Activated B cell treated with CpG ODN at 0.5 μM for 24 hours (primary cell): Measurements from ENCODE around the gene POFUT2. TPM values are rescaled to one million over a fixed set of nuclear protein-coding genes. Genes with fewer than 3 reads are reported as not detected.
A peak's percentile ranks its signal among the peaks of the same experiment; 100 is the strongest.

Experiments
- ATAC-seq: fragments of 200-7000 bp; cut with Tn5 transposase; one replicate; pipeline ENCODE4 v1.10.0; 2021; ENCODE audit warnings: low read depth, mild to moderate bottlenecking, moderate library complexity
- CTCF ChIA-PET: fragments of 350-600 bp; sonication (Branson Sonifier 250); formaldehyde crosslinking; loops from one replicate; lab custom pipeline; 2021; ENCODE audit warnings: antibody characterized with exemption; lab: Charles Lee
- POLR2A ChIA-PET: fragments of 350-600 bp; sonication (Branson Sonifier 250); formaldehyde crosslinking; loops from one replicate; lab custom pipeline; 2021; ENCODE audit warnings: antibody characterized with exemption; lab: Charles Lee
- DNase-seq: peaks from one replicate; pipeline ENCODE4 v3.0.0; 2022
- H3K27ac Mint-ChIP-seq: one replicate; pipeline ENCODE4 v1.8.0; 2020; ENCODE audit warnings: mixed read lengths
- H3K27me3 Mint-ChIP-seq: one replicate; pipeline ENCODE4 v1.8.0; 2021; ENCODE audit warnings: mixed read lengths
- H3K36me3 Mint-ChIP-seq: one replicate; pipeline ENCODE4 v1.8.0; 2021; ENCODE audit warnings: low read depth, mixed read lengths
- H3K4me1 Mint-ChIP-seq: one replicate; pipeline ENCODE4 v1.8.0; 2021; ENCODE audit warnings: mixed read lengths
- H3K4me3 Mint-ChIP-seq: one replicate; pipeline ENCODE4 v1.8.0; 2020; ENCODE audit warnings: mild to moderate bottlenecking, mixed read lengths
- H3K9me3 Mint-ChIP-seq: one replicate; pipeline ENCODE4 v1.8.0; 2020; ENCODE audit warnings: mixed read lengths
- intact Hi-C: fragments of 100-400 bp; cut with micrococcal nuclease; formaldehyde crosslinking; loops from one replicate; pipeline ENCODE4 v1.15.1; 2024
- total RNA-seq: library from RNA; stranded (reverse); gene quantifications from 2 replicates; pipeline ENCODE4 v1.2.3, GENCODE V29; 2022
- TF ChIP-seq, protein P1 (sequence below): fragments of 200-600 bp; IDR thresholded peaks from one replicate; pipeline ENCODE4 v1.8.0; 2022; ENCODE audit warnings: antibody characterized with exemption, mild to moderate bottlenecking

The POFUT2 gene
- total RNA-seq, 1 donor from 2014 or later: 21.4 TPM

DNA sequence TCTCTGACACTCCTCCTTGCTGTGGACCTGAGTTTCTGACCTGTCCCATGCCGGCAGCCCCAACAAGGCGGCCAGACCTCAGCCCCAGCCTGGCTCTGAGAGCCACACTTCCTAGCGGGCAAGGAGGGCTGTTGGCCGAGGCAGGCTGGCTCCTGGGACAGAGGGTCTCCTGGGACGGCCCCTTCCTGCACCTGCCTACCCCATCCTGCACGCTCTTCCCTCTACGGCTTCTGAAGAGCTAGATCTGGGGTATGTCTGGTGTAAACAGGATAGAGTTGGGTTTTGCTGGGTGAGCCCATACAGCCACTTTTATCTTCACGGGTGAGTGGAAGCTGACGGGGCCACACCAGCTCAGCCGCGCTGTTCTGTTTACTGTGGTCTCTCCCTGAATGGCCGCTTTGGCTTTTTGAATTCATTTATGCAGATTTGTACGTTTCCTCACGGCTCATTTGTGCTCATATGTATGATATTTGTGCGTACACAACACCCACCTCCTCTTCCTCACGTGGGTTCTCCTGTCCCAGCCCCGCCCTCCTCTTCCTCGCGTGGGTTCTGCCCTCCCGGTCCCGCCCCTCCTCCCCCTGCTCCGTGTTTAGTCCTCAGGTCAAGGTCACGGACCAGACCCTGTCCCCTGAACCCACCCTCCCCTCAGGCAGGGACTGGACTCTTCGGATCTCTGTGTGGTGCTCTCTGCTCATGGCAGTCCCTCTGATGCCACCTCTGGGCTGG is 34.7 kb upstream of the POFUT2 start:
- intact Hi-C loops: no loop called here
- CTCF ChIA-PET: no interaction called here
- POLR2A ChIA-PET: interaction anchor here (0.6 kb wide), 1 partner anchor 398 kb away, joined by 4 read pairs; no protein-coding TSS in a partner anchor
- H3K9me3 Mint-ChIP-seq: no peaks in the 10 kb centered on the region
- H3K4me3 Mint-ChIP-seq: peak overlapping the region; percentile 29
- no peak for ATAC-seq
- no peak for DNase-seq
- H3K27ac Mint-ChIP-seq: no peak overlapping the region
- peaks cover 11% of the 10 kb centered on the region for H3K4me1 Mint-ChIP-seq
- H3K36me3 Mint-ChIP-seq: no peaks in the 10 kb centered on the region
- TF ChIP-seq, protein P1, sequence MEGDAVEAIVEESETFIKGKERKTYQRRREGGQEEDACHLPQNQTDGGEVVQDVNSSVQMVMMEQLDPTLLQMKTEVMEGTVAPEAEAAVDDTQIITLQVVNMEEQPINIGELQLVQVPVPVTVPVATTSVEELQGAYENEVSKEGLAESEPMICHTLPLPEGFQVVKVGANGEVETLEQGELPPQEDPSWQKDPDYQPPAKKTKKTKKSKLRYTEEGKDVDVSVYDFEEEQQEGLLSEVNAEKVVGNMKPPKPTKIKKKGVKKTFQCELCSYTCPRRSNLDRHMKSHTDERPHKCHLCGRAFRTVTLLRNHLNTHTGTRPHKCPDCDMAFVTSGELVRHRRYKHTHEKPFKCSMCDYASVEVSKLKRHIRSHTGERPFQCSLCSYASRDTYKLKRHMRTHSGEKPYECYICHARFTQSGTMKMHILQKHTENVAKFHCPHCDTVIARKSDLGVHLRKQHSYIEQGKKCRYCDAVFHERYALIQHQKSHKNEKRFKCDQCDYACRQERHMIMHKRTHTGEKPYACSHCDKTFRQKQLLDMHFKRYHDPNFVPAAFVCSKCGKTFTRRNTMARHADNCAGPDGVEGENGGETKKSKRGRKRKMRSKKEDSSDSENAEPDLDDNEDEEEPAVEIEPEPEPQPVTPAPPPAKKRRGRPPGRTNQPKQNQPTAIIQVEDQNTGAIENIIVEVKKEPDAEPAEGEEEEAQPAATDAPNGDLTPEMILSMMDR: no peak
- H3K27me3 Mint-ChIP-seq: peaks cover 22% of the 10 kb centered on the region

DNA sequence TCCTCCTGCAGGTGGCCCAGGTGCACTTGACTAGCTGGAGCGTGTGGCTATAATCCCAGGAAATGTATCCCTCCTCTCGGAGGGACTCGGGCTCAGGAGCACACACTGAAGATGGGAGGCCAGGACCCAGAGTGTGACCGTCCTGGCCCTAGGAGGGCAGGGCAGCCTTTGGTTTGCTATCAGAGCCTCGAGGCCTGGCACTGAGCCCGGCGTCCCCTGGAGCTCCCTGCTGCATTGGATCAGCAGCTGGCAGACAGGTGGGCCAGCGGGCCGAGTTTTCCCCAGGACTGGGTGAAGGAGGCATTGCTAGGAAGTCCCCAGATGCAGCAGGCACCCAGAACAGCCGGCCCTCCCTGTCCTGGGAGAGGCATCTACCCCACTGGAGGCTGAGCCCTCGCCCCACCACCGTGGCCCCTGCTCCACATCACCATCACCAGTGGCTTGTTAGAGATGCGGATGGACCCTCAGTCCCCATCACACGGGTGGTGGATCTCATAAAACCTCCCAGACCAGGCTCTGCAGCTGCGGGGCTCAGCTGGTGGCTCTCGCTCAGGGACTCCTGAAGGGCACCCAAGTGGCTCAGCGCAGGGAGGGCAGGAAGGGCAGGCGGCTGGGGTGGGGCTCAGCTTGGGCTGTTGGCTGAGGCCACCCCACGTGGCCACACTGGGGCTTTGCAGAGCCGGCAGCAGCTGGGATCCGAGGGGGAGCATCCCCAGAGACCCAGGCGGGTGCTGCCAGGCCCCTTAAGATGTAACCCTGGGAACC is 32.7 kb upstream of the POFUT2 start:
- TF ChIP-seq, protein P1: no peak
- Mint-ChIP-seq H3K4me1 (peaks cover 10% of the 10 kb centered on the region), H3K27me3 (peaks cover 22% of the 10 kb centered on the region), H3K4me3 (no peak overlapping the region), H3K36me3 (no peaks in the 10 kb centered on the region), H3K27ac (no peak overlapping the region), H3K9me3 (no peaks in the 10 kb centered on the region)
- ATAC-seq (no peak), DNase-seq (no peak)
- ChIA-PET POLR2A (interaction anchor here (0.6 kb wide), 1 partner anchor 163 kb away, joined by 4 read pairs; no protein-coding TSS in a partner anchor), CTCF (no interaction called here)
- intact Hi-C loops: no loop called here

DNA sequence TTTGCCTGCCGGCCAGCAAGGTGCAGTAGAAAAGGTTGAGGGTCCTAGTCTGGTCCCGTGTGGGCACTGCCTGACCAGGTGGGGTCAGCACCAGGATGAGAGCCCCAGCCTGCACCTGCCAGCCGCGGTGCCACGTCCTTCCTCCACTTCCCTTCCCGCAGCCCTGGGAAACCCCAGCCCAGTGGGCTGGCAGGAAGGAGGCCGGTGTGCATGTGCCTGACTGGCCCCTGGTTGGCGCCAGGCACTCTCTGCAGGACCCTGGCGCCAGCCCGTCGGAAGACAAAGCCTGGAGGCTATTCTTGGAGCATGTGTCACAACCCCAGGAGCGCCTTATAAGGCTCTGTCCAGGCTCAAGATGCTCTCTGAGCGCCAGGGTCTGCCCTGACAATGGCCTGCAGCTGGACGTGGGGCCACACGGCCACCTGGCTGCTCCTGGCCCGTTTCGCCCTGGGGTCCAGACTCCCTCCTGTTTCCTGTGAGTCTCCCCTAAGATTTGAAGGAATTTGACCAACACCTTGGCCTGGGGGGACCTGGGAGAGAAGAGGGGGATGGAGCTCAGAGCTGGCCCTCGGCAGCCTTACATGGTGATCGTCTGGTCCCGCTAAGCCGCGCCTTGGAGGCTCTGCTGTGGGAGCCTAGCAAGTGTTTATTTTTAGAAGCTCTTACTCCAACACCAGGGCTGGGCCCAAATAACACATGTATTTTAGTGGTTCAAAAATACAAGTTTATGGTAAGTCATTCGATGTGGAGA is 31.9 kb upstream of the POFUT2 start:
- ATAC-seq (no peak), DNase-seq (no peak)
- POLR2A ChIA-PET: interaction anchor here (0.6 kb wide), 1 partner anchor 164 kb away, joined by 4 read pairs; no protein-coding TSS in a partner anchor
- H3K4me1 Mint-ChIP-seq: peaks cover 10% of the 10 kb centered on the region
- no peak overlapping the region for H3K4me3 Mint-ChIP-seq
- no peaks in the 10 kb centered on the region for H3K36me3 Mint-ChIP-seq
- H3K9me3 Mint-ChIP-seq: no peaks in the 10 kb centered on the region
- TF ChIP-seq, protein P1: no peak
- intact Hi-C loops: no loop called here
- H3K27ac Mint-ChIP-seq: no peak overlapping the region
- peaks cover 22% of the 10 kb centered on the region for H3K27me3 Mint-ChIP-seq
- CTCF ChIA-PET: no interaction called here

DNA sequence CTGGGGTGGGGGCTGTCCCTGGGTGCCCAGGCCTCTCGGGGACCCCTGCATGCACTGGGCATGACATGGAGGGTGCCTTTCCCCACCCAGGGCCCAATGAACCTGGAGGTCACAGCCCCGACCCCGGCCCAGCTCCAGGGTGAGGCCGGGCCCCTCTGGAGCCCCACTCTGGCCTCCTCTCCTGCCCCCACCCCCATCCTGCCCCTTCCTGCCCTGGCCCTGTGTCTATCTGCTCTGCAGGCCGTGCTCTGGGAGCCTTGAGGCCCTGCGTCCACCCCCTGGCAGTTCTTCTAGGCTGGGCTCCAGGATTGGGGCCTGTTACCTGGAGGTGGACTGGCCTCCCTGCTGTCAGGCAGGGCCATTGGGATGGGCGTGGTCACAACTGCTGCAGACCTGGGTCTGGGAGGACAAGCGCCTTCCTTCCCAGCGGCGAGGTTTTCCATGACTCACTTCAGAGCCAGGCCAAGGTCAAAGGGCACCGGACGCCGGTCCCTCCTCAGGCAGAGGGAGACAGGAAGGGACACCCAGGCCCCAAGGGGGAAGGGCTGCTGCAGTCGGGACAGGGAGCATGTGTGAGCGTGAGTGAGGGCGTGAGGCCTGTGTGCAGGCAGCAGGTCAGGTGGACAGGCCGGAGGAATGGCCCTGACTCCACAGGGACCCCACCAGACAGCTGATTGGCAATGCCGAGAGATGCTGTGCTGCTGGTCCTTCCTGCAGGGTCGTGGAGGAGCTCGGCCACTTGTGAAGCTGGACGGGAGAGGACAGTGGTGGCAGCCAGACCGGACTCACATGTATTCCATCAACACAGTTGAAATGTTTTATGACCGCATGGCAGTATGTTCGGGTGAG is 31.1 kb upstream of the POFUT2 start:
- TF ChIP-seq, protein P1: no peak
- no peak overlapping the region for H3K4me3 Mint-ChIP-seq
- no peaks in the 10 kb centered on the region for H3K36me3 Mint-ChIP-seq
- H3K4me1 Mint-ChIP-seq: peaks cover 10% of the 10 kb centered on the region
- H3K27ac Mint-ChIP-seq: no peak overlapping the region
- intact Hi-C loops: no loop called here
- ATAC-seq (no peak), DNase-seq (no peak)
- CTCF ChIA-PET: no interaction called here
- peaks cover 25% of the 10 kb centered on the region for H3K27me3 Mint-ChIP-seq
- no peaks in the 10 kb centered on the region for H3K9me3 Mint-ChIP-seq
- POLR2A ChIA-PET: no interaction called here
